CD4-positive, alpha-beta T cell treated with Interleukin-17A for 4 hours (primary cell): ENCODE results near the gene MESP2.

ENCODE experiments used
- DNase-seq: peaks from one replicate; pipeline ENCODE4 v3.0.0-alpha.2; 2020; ENCODE audit warnings: mixed read lengths

MESP2 gene

GRCh38 chr15:89820666-89821611 is 44.8 kb downstream of the MESP2 start:
- no peak for DNase-seq

DNA sequence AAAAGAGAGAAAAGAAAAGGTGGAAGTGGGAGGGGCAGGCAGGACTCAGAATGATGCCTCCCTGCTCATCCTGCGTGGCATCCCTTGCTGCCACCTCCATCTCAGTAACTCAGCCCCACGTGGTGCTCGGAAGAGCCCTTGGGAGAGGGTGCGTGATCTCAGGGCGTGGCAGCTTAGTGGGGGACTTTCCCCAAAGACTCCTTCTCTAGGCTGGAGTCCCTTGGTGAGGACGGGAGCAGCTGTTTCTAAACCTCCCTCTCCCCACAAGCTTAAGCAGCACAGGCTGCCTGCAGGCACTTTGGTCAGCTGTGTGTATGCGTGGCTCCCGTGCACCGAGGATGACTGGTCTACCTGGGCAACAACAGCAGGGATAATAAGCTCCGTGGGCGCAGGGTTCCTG is 45.9 kb downstream of the MESP2 start:
- DNase-seq, result no peak

DNA sequence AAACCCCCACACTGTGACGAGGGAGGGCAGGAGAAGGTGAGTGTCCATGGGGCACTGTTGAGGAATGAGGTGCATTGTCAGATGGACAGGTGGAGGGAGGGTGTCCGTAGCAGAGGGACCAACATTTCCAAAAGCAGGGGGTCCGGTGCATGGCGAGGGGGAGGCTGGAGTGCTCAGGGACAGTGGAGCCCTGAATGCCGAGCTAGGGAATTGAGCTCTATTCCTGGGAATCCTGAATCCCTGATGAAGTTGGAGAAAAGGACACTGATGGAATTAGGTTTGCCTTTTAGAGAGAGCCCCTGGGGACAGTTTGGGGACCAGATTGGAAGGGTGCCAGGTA is 46.4 kb downstream of the MESP2 start:
- no peak for DNase-seq

DNA sequence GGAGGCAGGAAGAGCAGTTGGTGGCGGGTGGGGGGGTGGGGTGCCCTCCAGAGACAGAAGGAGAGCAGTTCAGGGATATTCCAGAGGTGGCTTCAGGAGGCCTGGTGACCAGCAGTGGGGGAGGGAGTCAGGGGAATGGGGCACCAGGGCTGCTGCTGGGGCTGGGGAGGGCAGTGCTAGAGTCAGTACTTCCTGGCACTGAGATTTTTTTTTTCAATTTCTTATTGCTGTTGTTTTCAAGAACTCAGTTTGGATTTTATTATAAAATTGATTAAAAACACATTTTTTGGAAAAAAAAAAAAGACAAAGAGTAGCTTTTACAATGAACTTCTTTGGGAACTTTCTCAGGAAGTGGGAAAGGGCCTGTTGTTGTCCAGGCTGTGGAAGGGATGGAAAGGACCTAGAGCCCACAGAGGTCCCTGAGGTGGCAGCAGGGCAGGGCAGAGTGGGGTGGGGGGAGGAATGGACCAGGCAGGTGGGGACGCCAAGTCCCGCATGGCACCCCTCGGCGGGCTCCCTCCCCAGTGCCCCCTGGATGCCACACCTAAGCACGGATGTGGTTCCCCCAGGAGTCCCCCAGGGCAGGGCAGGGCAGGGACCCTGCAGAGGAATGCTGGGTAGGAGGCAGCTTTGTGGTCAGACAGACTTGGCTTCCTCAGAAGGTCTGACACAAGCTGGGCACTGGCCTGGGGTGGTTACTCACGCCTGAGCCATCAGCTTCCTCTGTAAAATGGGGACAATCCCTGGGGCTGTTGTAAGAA is 47.0 kb downstream of the MESP2 start:
- DNase-seq, result no peak

GRCh38 chr15:89823836-89824606 is 47.9 kb downstream of the MESP2 start:
- no peak for DNase-seq

DNA sequence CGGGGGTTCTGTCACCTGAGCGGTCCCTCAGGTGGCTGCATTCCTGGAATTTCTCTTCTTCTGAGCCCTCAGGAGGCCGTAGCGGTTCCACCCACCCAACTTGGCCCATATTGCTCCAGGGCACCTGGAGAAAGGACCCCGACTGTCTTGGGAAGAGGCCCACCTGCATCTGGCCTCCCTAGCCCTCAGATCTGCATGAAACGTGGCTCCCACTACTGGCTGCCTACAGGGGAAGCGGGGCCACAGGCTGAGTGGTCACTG is 48.4 kb downstream of the MESP2 start:
- DNase-seq, result no peak

DNA sequence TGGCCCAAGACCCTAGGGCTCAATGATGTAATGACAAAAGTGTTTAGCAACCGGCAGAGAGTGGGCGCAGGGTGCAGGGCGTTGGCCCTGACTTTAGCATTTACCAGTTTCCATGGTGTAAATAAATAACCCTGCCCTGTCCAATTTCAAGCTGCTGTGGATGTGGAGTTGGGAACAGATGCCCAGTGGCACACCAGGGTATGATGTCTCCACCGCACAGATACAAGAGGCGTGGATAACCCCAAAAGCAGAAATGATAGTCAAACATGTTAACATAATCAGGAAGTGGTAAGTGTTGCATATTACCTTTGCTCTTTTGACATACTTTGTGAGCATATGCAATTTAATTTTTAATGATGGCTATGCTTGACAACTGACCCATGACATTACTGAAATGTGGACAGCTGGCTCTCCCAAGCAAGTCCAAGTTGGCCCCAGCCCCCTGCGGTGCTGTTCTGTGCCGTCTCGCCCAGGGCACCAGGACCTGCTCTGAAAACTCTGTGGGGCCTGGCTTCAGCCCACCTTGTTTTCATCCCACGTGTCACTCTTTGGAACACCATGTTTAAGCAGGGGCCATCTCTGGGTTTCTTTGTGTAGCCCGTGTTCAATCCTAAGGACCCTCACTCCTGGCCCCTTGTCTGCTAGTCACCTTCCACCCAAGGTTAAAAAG is 49.3 kb downstream of the MESP2 start:
- DNase-seq, result no peak

GRCh38 chr15:89826671-89827655 is 50.8 kb downstream of the MESP2 start:
- DNase-seq, result no peak

GRCh38 chr15:89827829-89828228 is 51.7 kb downstream of the MESP2 start:
- DNase-seq, result no peak
